GM21367 (cell line): ENCODE data around the gene CBL.
"Not testable (repeated sequence)": the region's sequence is repeated elsewhere in the genome, so short reads cannot be mapped to it uniquely, and the experiment has no call there.

Source experiments
- ATAC-seq: cut with Tn5 transposase; IDR thresholded peaks from one replicate; pipeline ENCODE4 v1.9.1; 2021; ENCODE audit not compliant: unreplicated experiment

CBL gene

DNA sequence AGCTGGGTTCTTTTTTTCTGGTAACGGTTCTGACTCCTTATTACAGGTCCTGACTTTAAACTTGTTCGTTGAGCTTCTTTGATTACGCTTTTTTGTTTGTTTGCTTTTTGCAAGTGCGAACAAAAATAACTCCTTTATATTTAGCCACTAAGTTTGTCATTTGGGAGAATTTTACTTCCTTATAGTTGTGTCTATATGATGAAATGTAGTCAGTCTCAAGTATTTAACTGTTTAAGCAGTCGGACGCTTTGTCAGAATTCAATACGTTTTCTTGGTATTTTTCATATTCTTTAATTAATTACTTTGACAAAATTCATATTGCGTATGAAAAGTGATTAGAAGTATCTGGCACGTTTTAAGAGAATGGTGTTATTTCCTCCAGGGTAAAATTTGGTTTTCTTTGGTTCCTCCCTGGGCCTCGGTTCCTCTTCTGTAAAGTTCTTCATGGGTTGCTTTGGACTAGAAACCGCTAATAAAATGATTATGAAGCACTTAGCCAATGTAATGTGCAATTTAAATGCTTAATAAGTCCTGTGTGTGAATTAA lies 1.3 kb downstream of the CBL start:
- no peak for ATAC-seq

GRCh38 chr11:119209186-119209585 lies 3.0 kb downstream of the CBL start:
- ATAC-seq: no peak

DNA sequence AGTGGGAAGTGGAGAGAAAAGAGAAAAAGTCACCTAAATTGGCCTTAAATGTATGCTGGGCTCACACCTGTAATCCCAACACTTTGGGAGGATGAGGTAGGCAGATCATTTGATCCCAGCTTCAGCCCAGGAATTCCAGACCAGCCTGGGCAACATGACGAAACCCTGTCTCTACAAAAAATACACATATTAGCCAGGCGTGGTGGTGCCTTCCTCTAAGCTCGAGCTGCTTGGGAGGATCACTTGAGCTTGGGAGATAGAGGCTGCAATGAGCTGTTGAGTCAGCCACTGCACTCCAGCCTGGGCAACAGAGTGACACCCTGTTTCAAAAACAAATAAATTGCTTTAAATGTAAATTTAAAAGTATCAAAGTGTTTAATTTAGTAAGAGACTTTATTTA lies 3.9 kb downstream of the CBL start:
- no peak for ATAC-seq

- ATAC-seq: no peak
Measured at GRCh38 chr11:119218141-119218878, 12.2 kb downstream of the CBL start.

- no peak for ATAC-seq
Measured at GRCh38 chr11:119222308-119222707, 16.2 kb downstream of the CBL start.

- ATAC-seq: no peak
Measured at GRCh38 chr11:119222891-119223290, 16.8 kb downstream of the CBL start.

GRCh38 chr11:119223856-119224255 lies 17.7 kb downstream of the CBL start:
- ATAC-seq: no peak

DNA sequence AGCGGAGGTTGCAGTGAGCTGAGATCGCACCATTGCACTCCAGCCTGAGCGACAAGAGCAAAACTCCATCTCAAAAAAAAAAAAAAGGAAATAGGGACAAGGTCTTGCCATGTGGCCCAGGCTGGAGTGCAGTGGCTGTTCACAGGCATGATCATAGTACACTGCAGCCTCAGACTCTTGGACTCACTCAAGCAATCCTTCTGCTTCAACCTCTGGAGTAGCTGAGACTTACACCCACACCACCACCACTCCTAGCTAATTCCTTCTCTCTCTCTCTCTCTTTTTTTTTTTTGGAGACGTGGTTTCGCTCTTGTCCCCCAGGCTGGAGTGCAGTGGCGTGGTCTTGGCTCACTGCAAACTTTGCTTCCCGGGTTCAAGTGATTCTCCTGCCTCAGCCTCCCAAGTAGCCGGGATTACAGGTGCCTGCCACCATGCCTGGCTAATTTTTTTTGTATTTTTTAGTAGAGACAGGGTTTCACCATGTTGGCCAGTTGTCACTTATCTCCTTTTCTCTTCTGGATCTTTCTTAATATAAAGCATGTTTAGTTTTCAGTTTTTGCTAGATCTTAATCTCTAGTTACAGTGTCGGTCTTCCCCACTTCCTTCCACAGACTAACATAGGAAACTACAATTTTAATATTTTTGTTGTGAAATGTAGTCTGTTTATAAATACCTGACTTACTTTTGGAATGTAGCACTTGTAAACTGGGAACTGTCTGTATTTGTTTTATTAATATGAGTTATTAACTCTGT lies 22.6 kb downstream of the CBL start:
- ATAC-seq: not testable (repeated sequence)

DNA sequence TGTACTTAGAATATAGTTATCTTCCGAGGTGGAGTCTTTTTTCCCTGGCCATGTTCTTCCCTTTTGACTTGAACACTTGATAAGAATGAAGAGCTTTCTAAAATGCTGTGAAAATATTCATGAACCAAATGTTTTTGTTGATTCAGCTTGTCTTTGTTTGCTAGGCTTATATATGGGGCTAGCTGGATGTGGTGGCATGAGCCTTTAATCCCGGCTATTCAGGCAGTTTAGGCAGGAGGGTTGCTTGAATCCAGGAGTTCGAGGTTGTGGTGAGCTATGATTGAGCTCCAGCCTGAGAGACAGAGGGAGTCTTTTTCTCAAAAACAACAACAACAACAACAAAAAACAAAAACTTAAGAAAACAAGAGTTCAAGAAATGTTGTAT lies 23.1 kb downstream of the CBL start:
- no peak for ATAC-seq

GRCh38 chr11:119229741-119230140 lies 23.6 kb downstream of the CBL start:
- no peak for ATAC-seq

GRCh38 chr11:119236490-119236889 lies 30.4 kb downstream of the CBL start:
- ATAC-seq: no peak

DNA sequence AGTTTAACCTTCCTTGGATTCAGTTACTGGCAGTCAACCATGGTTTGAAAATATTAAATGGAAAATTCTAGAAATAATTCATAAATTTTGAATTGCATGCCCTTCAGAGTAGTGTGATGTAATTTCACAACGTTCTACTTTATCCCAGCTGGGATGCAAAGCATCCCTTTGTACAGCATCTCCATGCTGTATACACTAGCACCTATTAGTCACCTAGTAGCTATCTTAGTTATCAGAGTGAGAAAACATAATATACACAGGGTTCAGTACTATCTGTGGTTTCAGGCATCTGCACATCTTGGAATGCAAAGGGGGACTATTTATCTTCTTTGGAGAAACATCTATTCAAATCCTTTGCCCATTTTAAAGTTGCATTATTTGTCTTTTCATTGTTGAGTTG lies 30.8 kb downstream of the CBL start:
- ATAC-seq: no peak

GRCh38 chr11:119237515-119237914 lies 31.4 kb downstream of the CBL start:
- no peak for ATAC-seq

- no peak for ATAC-seq
Measured at GRCh38 chr11:119248750-119249670, 42.9 kb downstream of the CBL start.

GRCh38 chr11:119249671-119250010 lies 43.5 kb downstream of the CBL start:
- no peak for ATAC-seq

DNA sequence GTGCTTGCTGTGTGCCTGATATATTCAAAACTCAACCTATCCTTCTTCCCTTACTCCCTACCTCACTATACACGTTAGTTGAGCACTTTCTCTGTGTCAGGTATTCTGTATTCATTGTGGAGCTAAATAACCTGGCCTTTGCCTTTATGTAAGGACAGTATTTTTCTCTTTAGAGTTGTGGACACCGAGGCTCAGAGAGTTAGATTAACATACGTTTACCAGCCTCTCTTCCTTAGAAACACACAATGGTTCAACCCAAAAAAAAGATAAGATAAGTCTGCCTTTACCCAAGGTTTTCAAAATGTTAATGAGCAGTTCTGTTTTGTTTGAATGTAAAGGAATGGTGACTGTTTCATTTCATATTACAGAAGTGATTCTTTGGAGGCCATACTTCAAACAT lies 45.0 kb downstream of the CBL start:
- ATAC-seq: no peak

GRCh38 chr11:119254239-119254638 lies 48.1 kb downstream of the CBL start:
- ATAC-seq: no peak

DNA sequence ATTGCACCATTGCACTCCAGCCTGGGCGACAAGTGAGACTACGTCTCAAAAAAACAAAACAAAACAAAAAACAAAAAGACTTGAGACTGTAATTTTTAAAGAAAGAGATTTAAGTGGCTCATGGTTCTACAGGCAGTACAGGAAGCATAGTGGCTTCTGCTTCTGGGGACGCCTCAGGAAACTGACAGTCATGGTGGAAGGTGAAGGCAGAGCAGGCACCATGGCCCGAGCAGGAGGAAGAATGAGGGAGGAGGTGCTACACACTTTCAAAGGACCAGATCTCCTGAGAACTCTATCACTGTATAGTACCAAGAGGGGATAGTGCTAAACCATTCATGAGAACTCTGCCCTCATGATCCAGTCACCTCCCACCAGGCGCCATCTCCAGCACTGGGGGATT lies 52.0 kb downstream of the CBL start:
- no peak for ATAC-seq

- no peak for ATAC-seq
Measured at GRCh38 chr11:119258983-119259382, 52.8 kb downstream of the CBL start.

- no peak for ATAC-seq
Measured at GRCh38 chr11:119262668-119263351, 56.7 kb downstream of the CBL start.
